ENCODE data around the gene C12orf76. TPM values are rescaled to one million over a fixed set of nuclear protein-coding genes. Genes with fewer than 3 reads are reported as not detected.

Gene C12orf76
- total and polyA plus RNA-seq, 2 of the 13 experiments (the other 11 are each of a cell fraction or from before 2014, with no cell fraction given): 15.8 to 38.4 TPM

GRCh38 chr12:110035534-110036104 lies 12.7 kb downstream of the C12orf76 start (continued):
- TF ChIP-seq TFAP4 (IDR thresholded peaks at IDR 0.05; ENCODE audit: borderline replicate concordance, low read depth) (peak; percentile 61; the same call in 1 of the 2 replicates), ZNF546 (CRISPR knock-in tag; conservative IDR thresholded peaks at IDR 0.05) (no peak), MTF1 (CRISPR knock-in tag; IDR thresholded peaks at IDR 0.05) (no peak), U2AF2 (IDR thresholded peaks at IDR 0.05; ENCODE audit: low read depth, low read length) (no peak), SP2 (CRISPR knock-in tag; IDR thresholded peaks at IDR 0.05) (no peak), HNF1B (CRISPR knock-in tag; IDR thresholded peaks at IDR 0.05) (peak; percentile 80), STAG1 (CRISPR knock-in tag; IDR thresholded peaks at IDR 0.05) (no peak), TERF1 (CRISPR knock-in tag; IDR thresholded peaks at IDR 0.05) (no peak), ARID4A (CRISPR knock-in tag; IDR thresholded peaks at IDR 0.05; ENCODE audit: borderline replicate concordance) (peak; percentile 72; the same call in 1 of the 2 replicates), PHB2 (IDR thresholded peaks at IDR 0.05; ENCODE audit: partially characterized antibody) (no peak), HNRNPLL (IDR thresholded peaks at IDR 0.05; ENCODE audit: low read depth, low read length, poor library complexity, severe bottlenecking) (no peak), ZNF263 (CRISPR knock-in tag; IDR thresholded peaks at IDR 0.05) (peak; percentile 22; the same call in 1 of the 2 replicates), HIC2 (CRISPR knock-in tag; IDR thresholded peaks at IDR 0.05; ENCODE audit: low read depth) (no peak), CTCF (CRISPR knock-in tag; IDR thresholded peaks at IDR 0.05) (no peak), RXRB (CRISPR knock-in tag; IDR thresholded peaks at IDR 0.05; ENCODE audit: borderline replicate concordance) (peak; percentile 89), HNRNPUL1 (IDR thresholded peaks at IDR 0.05; ENCODE audit: low read depth, low read length) (no peak), HDAC1 (CRISPR knock-in tag; IDR thresholded peaks at IDR 0.05) (peak; percentile 76), NFYB (CRISPR knock-in tag; IDR thresholded peaks at IDR 0.05) (no peak)

Data from HepG2 (cell line).